Urinary bladder (tissue), 4 donors: ENCODE results near the gene ZFAND2A. TPM values are rescaled to one million over a fixed set of nuclear protein-coding genes. Genes with fewer than 3 reads are reported as not detected.
"Not testable (repeated sequence)": the region's sequence is repeated elsewhere in the genome, so short reads cannot be mapped to it uniquely, and the experiment has no call there.

Experiments used
- DNase-seq: peaks from one replicate; pipeline ENCODE4 v3.0.0-alpha.2; 2015; ENCODE audit errors: extremely low spot score
- H3K27ac ChIP-seq: one replicate; pipeline ENCODE4 v1.5.1; 2013; ENCODE audit warnings: low read depth, mild to moderate bottlenecking, moderate library complexity
- H3K36me3 ChIP-seq: one replicate; pipeline ENCODE4 v1.6.1; 2013; ENCODE audit warnings: mild to moderate bottlenecking, moderate library complexity; ENCODE audit not compliant: insufficient read depth
- H3K4me1 ChIP-seq: one replicate; pipeline ENCODE4 v1.6.1; 2013; ENCODE audit warnings: mild to moderate bottlenecking, moderate library complexity; ENCODE audit not compliant: insufficient read depth
- H3K4me3 ChIP-seq: one replicate; pipeline ENCODE4 v1.5.1; 2013; ENCODE audit warnings: low read depth, low read length
- WGBS: extraction: QIAGEN DNeasy Blood & Tissue Kit; methylation state at CpG from one replicate; pipeline ENCODE4 v1.1.7; 2013; 5-methylcytosine and 5-hydroxymethylcytosine counted together
- polyA plus RNA-seq: library from polyadenylated mRNA; stranded (reverse); fragments of 200-250 nt; gene quantifications from one replicate; pipeline ENCODE4 v1.2.3, GENCODE V29; 2013
- total RNA-seq: library from RNA; depleted of rRNA; stranded (reverse); fragments of >200 nt; gene quantifications from one replicate; pipeline ENCODE4 v1.2.3, GENCODE V29; 2014
- donor health status: healthy with polysubstance abuse.
- donor health status: healthy.

The ZFAND2A gene
- total and polyA plus RNA-seq, 2 donors = 12.2 to 34.2 TPM

- H3K4me3 ChIP-seq = no peak overlapping the region
- H3K27ac ChIP-seq = no peak overlapping the region
- no peaks in the 10 kb centered on the region for H3K4me1 ChIP-seq
- 93% methylated on average over 20 of the region's 20 CpGs for WGBS
- DNase-seq = no peak
- peaks cover 7% of the 10 kb centered on the region for H3K36me3 ChIP-seq
Observed at GRCh38 chr7:1151653-1152425, 8.2 kb downstream of the ZFAND2A start.

DNA sequence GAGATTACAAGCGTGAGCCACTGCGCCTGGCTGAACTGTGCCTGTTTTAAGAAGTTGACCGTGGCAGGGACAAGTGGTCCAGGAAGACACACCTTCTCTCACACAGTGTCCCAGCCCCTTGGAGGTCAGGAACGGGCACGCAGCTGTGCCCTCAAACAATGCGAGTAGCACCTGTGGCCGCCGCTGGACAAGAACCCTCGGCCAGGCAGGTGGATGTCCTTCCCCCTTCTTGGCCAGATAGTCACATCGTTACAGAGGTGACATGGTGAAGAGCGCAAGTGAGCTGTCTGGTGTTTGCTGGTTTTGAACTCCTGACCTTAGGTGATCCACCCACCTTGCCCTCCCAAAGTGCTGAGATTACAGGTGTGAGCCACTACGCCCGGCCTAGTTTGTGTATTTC is 8.8 kb downstream of the ZFAND2A start:
- Histone ChIP-seq H3K4me1 (no peaks in the 10 kb centered on the region), H3K27ac (no peak overlapping the region), H3K4me3 (no peak overlapping the region), H3K36me3 (peaks cover 6% of the 10 kb centered on the region)
- no peak for DNase-seq
- 92% methylated on average over 13 of the region's 13 CpGs for WGBS

DNA sequence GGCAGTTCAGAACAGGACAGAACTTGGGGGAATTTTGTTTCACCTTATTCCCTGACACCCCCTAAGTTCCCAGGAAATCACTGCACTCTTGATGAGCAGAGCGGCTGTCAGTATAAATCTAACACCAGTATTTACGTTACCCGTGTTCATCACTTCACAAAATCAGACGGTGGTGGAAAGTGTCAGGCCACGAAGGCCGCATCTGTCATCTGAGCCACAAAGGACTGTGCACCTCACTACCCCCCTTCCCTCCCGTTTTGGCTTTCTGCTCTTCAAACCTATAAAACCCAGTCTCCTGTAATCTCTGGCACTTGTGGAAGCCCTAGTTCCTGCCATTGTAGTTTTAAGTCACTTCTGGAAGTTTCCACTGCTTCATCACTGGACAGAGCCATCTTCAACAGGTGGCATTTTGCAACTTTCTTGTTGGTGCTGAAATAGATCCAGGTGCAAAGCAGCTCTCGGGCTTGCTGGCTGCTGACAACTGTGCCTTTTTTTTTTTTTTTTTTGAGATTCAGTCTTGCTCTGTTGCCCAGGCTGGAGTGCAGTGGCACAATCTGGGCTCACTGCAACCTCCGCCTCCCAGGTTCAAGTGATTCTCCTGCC is 9.5 kb downstream of the ZFAND2A start:
- Histone ChIP-seq H3K36me3 (peaks cover 6% of the 10 kb centered on the region), H3K4me3 (no peak overlapping the region), H3K27ac (no peak overlapping the region), H3K4me1 (no peaks in the 10 kb centered on the region)
- no peak for DNase-seq
- 81% methylated on average over 9 of the region's 9 CpGs for WGBS

GRCh38 chr7:1149351-1149794 is 10.6 kb downstream of the ZFAND2A start:
- DNase-seq = no peak
- Histone ChIP-seq H3K27ac (no peak overlapping the region), H3K4me3 (no peak overlapping the region), H3K4me1 (no peaks in the 10 kb centered on the region), H3K36me3 (peaks cover 4% of the 10 kb centered on the region)
- 93% methylated on average over 20 of the region's 20 CpGs for WGBS

GRCh38 chr7:1147873-1148272 is 12.1 kb downstream of the ZFAND2A start:
- H3K4me1 ChIP-seq, H3K36me3 ChIP-seq, DNase-seq, H3K27ac ChIP-seq, H3K4me3 ChIP-seq: not testable (repeated sequence)
- 78% methylated on average over 8 of the region's 12 CpGs for WGBS

GRCh38 chr7:1144269-1144771 is 15.7 kb downstream of the ZFAND2A start:
- no peak for DNase-seq
- Histone ChIP-seq H3K4me3 (no peak overlapping the region), H3K36me3 (no peaks in the 10 kb centered on the region), H3K4me1 (no peaks in the 10 kb centered on the region), H3K27ac (no peak overlapping the region)
- 64% methylated on average over 23 of the region's 23 CpGs for WGBS

DNA sequence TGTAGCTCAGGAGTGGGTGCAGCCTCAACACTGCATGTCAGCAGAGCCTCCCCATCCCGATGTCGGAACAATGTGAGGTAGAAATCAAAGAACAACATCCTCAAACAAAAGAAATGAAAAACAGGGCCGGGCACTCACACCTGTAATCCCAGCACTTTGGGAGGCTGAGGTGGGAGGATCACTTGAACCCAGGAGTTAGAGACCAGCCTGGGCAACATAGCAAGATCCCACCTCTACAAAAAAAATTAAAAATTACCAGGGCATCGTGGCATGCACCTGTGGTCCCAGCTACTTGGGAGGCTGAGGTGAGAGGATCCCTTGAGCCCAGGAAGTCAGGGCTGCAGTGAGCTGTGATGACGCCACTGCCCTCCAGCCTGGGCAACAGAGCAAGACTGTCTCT is 17.0 kb downstream of the ZFAND2A start:
- not testable (repeated sequence) for H3K36me3 ChIP-seq, H3K27ac ChIP-seq, H3K4me3 ChIP-seq, H3K4me1 ChIP-seq, DNase-seq
- 82% methylated on average over 5 of the region's 5 CpGs for WGBS

DNA sequence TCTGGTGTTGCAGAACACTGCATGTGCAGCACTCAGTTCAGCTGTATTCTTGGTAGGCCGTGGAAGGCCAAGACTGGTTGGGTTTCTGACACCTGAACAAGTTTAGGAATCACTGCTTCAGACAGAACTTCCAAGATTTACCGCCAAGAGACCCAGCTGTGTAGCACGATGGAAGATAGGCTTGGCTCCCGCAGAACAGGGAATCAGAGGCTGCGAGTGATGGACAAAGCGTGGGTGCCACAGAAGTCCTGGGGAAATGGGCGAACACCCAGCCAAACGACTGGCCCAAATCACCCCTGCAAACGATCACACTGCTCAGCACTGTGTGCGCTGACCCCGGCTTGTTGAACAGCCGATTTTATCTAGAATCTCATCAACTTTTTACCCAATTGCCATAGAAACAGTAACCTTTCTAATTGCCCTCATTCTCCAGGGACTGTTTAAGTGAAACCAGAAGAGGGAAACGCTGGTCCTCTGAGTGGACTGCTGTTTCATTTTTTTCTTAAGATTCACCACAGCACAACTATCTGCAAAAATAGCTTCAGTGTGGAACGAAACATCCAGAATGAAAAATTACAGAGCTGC is 17.9 kb downstream of the ZFAND2A start:
- DNase-seq = no peak
- no peak overlapping the region for H3K27ac ChIP-seq

DNA sequence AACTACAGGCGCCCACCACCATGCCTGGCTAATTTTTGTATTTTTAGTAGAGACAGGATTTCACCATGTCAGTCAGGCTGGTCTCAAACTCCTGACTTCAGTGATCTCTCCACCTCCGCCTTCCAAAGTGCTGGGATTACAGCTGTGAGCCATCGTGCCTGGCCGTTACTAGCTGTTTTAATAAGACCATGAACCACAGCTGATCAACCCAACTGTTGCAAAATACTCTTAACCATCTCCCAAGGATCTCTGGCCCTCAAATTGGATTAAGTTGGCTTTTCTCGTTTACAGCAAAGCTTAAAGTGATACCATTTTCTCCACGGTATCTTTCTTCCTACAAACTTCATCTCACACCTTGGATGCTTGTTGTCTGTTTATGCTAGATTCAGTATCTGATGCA is 18.3 kb downstream of the ZFAND2A start:
- Histone ChIP-seq H3K36me3 (no peaks in the 10 kb centered on the region), H3K4me3 (no peak overlapping the region), H3K27ac (no peak overlapping the region), H3K4me1 (no peaks in the 10 kb centered on the region)
- no peak for DNase-seq
- WGBS = 63% methylated on average over 6 of the region's 6 CpGs

More for the DNA sequence above, 17.9 kb downstream of the ZFAND2A start:
- Histone ChIP-seq H3K4me1 (no peaks in the 10 kb centered on the region), H3K4me3 (no peak overlapping the region), H3K36me3 (no peaks in the 10 kb centered on the region)
- 51% methylated on average over 14 of the region's 14 CpGs for WGBS

GRCh38 chr7:1140476-1141104 is 19.4 kb downstream of the ZFAND2A start:
- WGBS = 90% methylated on average over 4 of the region's 4 CpGs
- H3K4me1 ChIP-seq = no peaks in the 10 kb centered on the region
- no peaks in the 10 kb centered on the region for H3K36me3 ChIP-seq
- H3K27ac ChIP-seq = no peak overlapping the region
- no peak overlapping the region for H3K4me3 ChIP-seq
- DNase-seq = no peak

GRCh38 chr7:1137517-1138167 is 22.4 kb downstream of the ZFAND2A start:
- WGBS = 9% methylated on average over 51 of the region's 51 CpGs
- DNase-seq = no peak
- H3K4me3 ChIP-seq = peak overlapping the region; percentile 79
- H3K36me3 ChIP-seq = no peaks in the 10 kb centered on the region
- no peaks in the 10 kb centered on the region for H3K4me1 ChIP-seq
- no peak overlapping the region for H3K27ac ChIP-seq

- Histone ChIP-seq H3K4me3 (peak overlapping the region; percentile 79), H3K27ac (no peak overlapping the region), H3K36me3 (no peaks in the 10 kb centered on the region), H3K4me1 (no peaks in the 10 kb centered on the region)
- DNase-seq = no peak
- 25% methylated on average over 9 of the region's 9 CpGs for WGBS
Observed at GRCh38 chr7:1136841-1137516, 23.0 kb downstream of the ZFAND2A start.

- Histone ChIP-seq H3K27ac (no peak overlapping the region), H3K36me3 (no peaks in the 10 kb centered on the region), H3K4me1 (no peaks in the 10 kb centered on the region), H3K4me3 (no peak overlapping the region)
- 86% methylated on average over 7 of the region's 7 CpGs for WGBS
- DNase-seq = no peak
Observed at GRCh38 chr7:1134951-1135350, 25.0 kb downstream of the ZFAND2A start.
